ENCODE measurements around the gene PARVB. TPM values are rescaled to one million over a fixed set of nuclear protein-coding genes. Genes with fewer than 3 reads are reported as not detected.

PARVB gene
- polyA plus RNA-seq, 3 donors = 14.8 to 75.5 (median 46.2) TPM

- 76 to 79% (median 78%) methylated on average over 8 of the region's 8 CpGs for WGBS, 3 donors
Measured at GRCh38 chr22:44192098-44192815, 168.2 kb downstream of the PARVB start.

GRCh38 chr22:44192816-44193534 lies 168.9 kb downstream of the PARVB start:
- no peak overlapping the region for H3K27ac ChIP-seq (ENCODE audit: low read depth, low read length)
- 39 to 63% (median 46%) methylated on average over 11 of the region's 11 CpGs for WGBS, 3 donors

More at GRCh38 chr22:44192098-44192815, 168.2 kb downstream of the PARVB start:
- no peak overlapping the region for H3K27ac ChIP-seq (ENCODE audit: low read depth, low read length)

DNA sequence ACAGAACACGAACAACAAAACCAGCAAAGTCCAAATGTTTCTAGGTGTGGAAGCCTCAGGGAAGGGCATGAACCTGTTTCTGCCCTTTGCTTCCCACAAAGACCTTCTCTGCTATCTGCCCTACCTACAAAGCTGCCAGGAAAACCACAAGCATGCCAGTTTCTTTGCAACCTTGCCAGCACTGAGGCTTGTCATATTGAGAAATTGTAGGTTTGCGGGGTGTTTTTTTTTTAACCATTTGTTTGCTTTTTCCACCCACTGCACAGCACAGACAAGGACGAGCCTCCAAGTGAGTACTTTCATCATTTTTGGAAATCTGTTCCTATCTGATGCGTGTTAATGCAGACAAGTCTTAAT lies 169.4 kb downstream of the PARVB start:
- WGBS, 3 donors = 35 to 43% (median 36%) methylated on average over 4 of the region's 4 CpGs
- no peak overlapping the region for H3K27ac ChIP-seq (ENCODE audit: low read depth, low read length)

DNA sequence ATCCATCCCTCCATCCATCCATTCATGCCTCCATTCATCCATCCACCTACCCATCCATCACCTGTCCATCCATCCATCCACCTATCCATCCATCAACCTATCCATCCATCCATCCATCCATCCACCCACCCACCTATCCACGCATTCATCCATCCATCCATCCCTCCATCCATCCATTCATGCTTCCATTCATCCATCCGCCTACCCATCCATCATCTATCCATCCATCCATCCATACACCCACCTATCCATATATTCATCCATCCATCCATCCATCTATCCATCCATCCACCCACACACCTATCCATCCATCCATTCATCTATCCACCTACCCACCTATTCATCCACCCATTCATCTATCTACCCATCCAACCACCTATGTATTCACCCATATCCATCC lies 170.5 kb downstream of the PARVB start:
- WGBS, 3 donors = 92 to 97% (median 93%) methylated on average over 2 of the region's 2 CpGs
- no peak overlapping the region for H3K27ac ChIP-seq (ENCODE audit: low read depth, low read length)

GRCh38 chr22:44195189-44195871 lies 171.2 kb downstream of the PARVB start:
- H3K27ac ChIP-seq (ENCODE audit: low read depth, low read length) = no peak overlapping the region
- 39 to 69% (median 63%) methylated on average over 5 of the region's 5 CpGs for WGBS, 3 donors

- H3K27ac ChIP-seq (ENCODE audit: low read depth, low read length) = no peak overlapping the region
- 48 to 66% (median 62%) methylated on average over 9 of the region's 9 CpGs for whole genome bisulfite sequencing, 3 donors
Measured at GRCh38 chr22:44196241-44196640, 172.1 kb downstream of the PARVB start.

DNA sequence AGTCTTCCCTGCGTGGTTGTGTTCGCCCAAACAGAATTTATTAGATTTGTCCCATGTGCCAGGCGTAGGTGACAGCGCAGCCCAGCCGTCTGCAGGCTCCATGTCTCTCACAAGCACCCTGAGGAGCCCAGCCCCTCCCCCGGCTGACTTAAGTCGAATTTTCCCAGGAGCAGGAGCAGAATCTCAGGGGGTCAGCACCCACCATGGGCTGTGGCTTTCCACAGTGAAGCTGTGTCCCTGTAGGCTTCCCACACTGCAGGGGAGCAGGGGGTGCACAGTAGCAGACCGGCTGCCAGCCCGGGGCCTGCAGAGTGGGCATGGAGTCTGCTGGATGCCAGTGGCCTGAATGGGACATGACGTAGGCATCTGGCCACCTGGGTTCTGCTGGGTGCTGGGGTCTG lies 172.6 kb downstream of the PARVB start:
- WGBS, 3 donors = 65 to 83% (median 80%) methylated on average over 10 of the region's 10 CpGs
- no peak overlapping the region for H3K27ac ChIP-seq (ENCODE audit: low read depth, low read length)

- WGBS, 3 donors = 89 to 95% (median 93%) methylated on average over 2 of the region's 2 CpGs
- no peak overlapping the region for H3K27ac ChIP-seq (ENCODE audit: low read depth, low read length)
Measured at GRCh38 chr22:44197271-44197670, 173.2 kb downstream of the PARVB start.

DNA sequence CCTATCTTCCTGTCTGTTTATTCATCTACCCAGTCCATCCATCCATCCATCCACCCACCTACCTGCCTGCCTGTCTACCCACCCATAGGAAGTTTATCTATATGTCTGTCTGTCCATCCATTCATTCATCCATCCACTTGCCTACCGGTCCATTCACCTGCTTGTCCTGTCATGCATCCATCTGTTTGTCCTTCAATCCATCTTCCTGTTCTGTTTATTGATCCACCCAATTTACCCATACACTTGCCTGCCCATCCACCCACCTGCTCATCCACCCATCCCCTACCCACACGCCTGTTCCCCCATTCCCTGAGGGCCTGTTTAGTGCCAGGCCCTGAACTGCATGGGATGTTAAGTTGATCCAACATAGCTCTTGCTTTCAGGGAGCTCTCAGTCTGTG lies 175.1 kb downstream of the PARVB start:
- no peak overlapping the region for H3K27ac ChIP-seq (ENCODE audit: low read depth, low read length)
- 55 to 97% (median 93%) methylated on average over 2 of the region's 2 CpGs for WGBS, 3 donors

DNA sequence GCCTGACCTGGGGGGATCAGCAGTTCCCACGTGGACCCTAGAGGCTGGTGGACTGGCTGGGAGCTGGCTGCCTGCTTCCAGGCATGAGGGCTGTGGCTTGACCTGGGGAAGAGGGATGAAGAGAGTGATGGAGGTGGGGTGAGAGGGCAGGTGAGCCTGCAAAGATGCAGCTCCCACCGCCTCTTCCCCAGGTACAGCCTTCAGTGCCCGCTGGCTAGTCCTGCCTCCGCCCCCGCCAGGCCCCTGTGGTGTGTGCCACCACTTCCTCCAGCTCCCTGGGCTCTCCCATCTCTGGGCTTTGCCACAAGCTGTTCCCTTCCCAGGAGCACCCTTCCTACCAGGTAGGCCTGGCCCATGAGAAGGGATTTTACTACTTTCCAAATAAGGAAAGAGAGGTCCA lies 175.8 kb downstream of the PARVB start:
- 72 to 81% (median 80%) methylated on average over 4 to 5 of the region's 5 CpGs for WGBS, 3 donors
- H3K27ac ChIP-seq (ENCODE audit: low read depth, low read length) = no peak overlapping the region

- no peak overlapping the region for H3K27ac ChIP-seq (ENCODE audit: low read depth, low read length)
- 83 to 88% (median 87%) methylated on average over 6 of the region's 6 CpGs for WGBS, 3 donors
Measured at GRCh38 chr22:44200451-44200850, 176.3 kb downstream of the PARVB start.

GRCh38 chr22:44200855-44201550 lies 176.9 kb downstream of the PARVB start:
- 67 to 73% (median 70%) methylated on average over 17 of the region's 17 CpGs for WGBS, 3 donors
- no peak overlapping the region for H3K27ac ChIP-seq (ENCODE audit: low read depth, low read length)

DNA sequence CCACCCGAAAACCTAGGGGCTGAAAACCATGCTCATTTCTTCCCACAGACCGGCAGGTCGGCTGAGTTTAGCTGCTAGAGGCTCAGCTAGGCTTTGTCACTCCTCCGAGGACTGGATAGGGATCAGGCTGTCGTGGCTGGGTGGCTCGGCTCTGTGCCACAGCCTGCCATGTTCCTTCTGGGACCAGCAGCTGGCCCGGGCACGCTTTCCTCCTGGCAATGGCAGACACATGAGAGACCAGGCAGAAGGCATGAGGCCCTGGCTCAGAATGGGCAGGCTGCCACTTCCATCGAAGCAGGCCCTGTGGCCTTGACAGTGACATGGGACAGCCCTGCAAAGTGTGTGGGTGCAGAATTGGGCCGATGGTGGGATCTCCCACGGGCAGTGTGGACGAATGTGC lies 177.6 kb downstream of the PARVB start:
- H3K27ac ChIP-seq (ENCODE audit: low read depth, low read length) = no peak overlapping the region
- 57 to 77% (median 73%) methylated on average over 12 of the region's 12 CpGs for WGBS, 3 donors

GRCh38 chr22:44202261-44202789 lies 178.2 kb downstream of the PARVB start:
- no peak overlapping the region for H3K27ac ChIP-seq (ENCODE audit: low read depth, low read length)
- WGBS, 3 donors = 64 to 74% (median 66%) methylated on average over 11 of the region's 11 CpGs

GRCh38 chr22:44203203-44203602 lies 179.1 kb downstream of the PARVB start:
- no peak overlapping the region for H3K27ac ChIP-seq (ENCODE audit: low read depth, low read length)
- WGBS, 3 donors = 47 to 73% (median 56%) methylated on average over 6 of the region's 6 CpGs

DNA sequence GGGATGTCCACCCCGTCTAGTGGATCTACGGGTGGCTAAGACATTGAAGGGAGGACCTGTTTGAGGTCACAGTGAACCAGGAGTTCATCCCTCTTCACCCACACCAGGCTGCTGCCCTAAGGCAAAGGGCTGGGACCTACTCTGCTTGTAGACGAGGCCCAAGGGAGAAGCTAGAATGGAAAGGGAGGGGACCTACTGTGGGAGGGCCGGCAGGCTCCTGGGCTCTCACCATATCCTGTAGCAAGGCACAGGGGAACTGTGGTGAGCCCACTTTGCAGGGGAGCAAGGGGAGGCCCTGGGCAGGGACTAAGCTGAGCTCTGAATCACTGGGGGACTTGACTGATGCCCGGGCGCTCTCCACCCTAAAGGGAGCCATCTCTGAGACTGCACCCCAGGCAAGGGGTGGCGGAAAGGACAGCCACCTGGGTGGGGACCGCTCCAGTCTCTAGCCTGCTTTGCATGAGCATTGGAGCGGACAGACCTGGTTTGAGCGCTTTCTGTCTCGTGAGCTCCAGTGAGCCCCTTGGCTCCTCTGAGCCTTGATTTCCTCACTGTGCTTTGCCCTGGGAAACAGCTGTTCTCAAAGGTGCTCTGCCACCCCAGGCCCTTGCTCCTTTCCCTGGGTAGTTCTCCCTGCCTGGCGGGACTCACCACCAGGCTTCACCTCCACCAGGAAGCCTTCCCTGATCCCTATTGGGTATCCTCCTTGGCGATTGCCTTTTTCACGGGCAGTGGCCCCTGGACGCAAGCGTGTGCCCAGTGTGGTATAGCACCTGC lies 180.8 kb downstream of the PARVB start:
- H3K27ac ChIP-seq (ENCODE audit: low read depth, low read length) = no peak overlapping the region
- WGBS, 3 donors = 79 to 89% (median 88%) methylated on average over 16 of the region's 16 CpGs

DNA sequence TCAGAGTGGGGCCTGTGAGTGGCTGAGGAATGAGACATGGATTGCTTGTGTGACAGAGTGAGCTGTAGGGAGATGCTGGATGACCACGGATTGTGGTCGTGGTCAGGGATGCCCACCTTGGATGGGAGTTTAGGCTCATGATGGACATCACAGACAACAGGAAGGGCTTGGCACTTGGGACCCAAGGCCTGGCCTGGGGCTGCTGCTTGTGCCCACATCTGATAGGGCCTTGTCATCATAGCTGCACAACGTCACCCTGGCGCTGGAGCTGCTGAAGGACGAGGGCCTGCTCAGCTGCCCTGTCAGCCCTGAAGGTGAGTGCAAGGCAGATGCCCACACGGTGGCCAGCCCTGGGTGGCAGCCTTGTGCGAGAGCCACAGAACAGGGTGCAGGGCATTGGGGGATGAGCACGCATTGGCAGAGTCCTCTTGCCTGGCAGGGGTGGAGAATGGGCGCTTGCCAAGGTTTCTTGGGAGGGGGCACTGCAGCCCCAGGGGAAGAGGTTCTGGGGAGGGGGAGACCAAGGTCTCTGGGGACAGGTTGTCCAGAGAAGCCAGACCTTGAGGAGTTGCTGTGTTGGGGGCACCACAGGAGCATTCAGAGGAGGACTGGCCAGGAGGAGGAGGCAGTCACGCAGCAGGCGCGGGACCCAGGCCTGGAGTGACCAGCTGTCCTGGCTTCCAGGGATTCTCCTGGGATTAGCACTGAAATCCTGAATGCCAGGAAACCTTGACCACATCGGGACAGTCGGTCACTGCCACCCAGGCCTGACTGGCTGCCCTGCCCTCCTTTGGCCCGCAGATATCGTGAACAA lies 181.6 kb downstream of the PARVB start:
- 78 to 92% (median 84%) methylated on average over 16 of the region's 16 CpGs for WGBS, 3 donors
- no peak overlapping the region for H3K27ac ChIP-seq (ENCODE audit: low read depth, low read length)
